HG03139 (cell line): ENCODE measurements around the gene OR1D5.
"Not testable (repeated sequence)": the region's sequence is repeated elsewhere in the genome, so short reads cannot be mapped to it uniquely, and the experiment has no call there.

Source experiments
- ATAC-seq: cut with Tn5 transposase; IDR thresholded peaks from one replicate; pipeline ENCODE4 v1.9.1; 2021; ENCODE audit not compliant: unreplicated experiment

The OR1D5 gene

GRCh38 chr17:3063507-3063906 lies at the start of gene OR1D5:
Gene OR1D5 (minus strand): TSS chr17:3063607. CDS start chr17:3063607, 0 bp downstream.
- ATAC-seq: not testable (repeated sequence)

GRCh38 chr17:3104322-3104721 lies 40.9 kb upstream of the OR1D5 start, which contains the start of gene OR1D2:
Gene OR1D2 (minus strand): TSS chr17:3104422. CDS start chr17:3092996, 11,426 bp downstream.
- no peak for ATAC-seq

GRCh38 chr17:3073850-3074249 lies 10.4 kb upstream of the OR1D5 start:
- not testable (repeated sequence) for ATAC-seq

- not testable (repeated sequence) for ATAC-seq
Observed at GRCh38 chr17:3065192-3065591, 1.8 kb upstream of the OR1D5 start.

GRCh38 chr17:3062824-3063377 lies 506 bp downstream of the OR1D5 start:
- not testable (repeated sequence) for ATAC-seq

GRCh38 chr17:3054868-3055267 lies 8.5 kb downstream of the OR1D5 start:
- ATAC-seq: not testable (repeated sequence)

- no peak for ATAC-seq
Observed at GRCh38 chr17:3049705-3050295, 13.6 kb downstream of the OR1D5 start.

- ATAC-seq: peak; percentile 95
Observed at GRCh38 chr17:3048727-3049471, 14.5 kb downstream of the OR1D5 start.

GRCh38 chr17:3046753-3047152 lies 16.7 kb downstream of the OR1D5 start:
- no peak for ATAC-seq

- no peak for ATAC-seq
Observed at GRCh38 chr17:3043737-3044365, 19.6 kb downstream of the OR1D5 start.

GRCh38 chr17:3040882-3041281 lies 22.5 kb downstream of the OR1D5 start:
- ATAC-seq: no peak

GRCh38 chr17:3039736-3040135 lies 23.7 kb downstream of the OR1D5 start:
- ATAC-seq: no peak

GRCh38 chr17:3038941-3039340 lies 24.5 kb downstream of the OR1D5 start:
- no peak for ATAC-seq

- ATAC-seq: no peak
Observed at GRCh38 chr17:3037259-3037658, 26.1 kb downstream of the OR1D5 start.

GRCh38 chr17:3036800-3037199 lies 26.6 kb downstream of the OR1D5 start:
- no peak for ATAC-seq

- ATAC-seq: no peak
Observed at GRCh38 chr17:3035968-3036280, 27.5 kb downstream of the OR1D5 start.

GRCh38 chr17:3035256-3035967 lies 28.0 kb downstream of the OR1D5 start:
- ATAC-seq: no peak

- ATAC-seq: no peak
Observed at GRCh38 chr17:3034578-3034920, 28.9 kb downstream of the OR1D5 start.

GRCh38 chr17:3033741-3034577 lies 29.4 kb downstream of the OR1D5 start:
- ATAC-seq: no peak

- ATAC-seq: no peak
Observed at GRCh38 chr17:3033248-3033640, 30.2 kb downstream of the OR1D5 start.
